ENCODE data around the gene MOV10.

GRCh38 chr1:112672009-112672408 is 2.5 kb upstream of the MOV10 start:
- TF ChIP-seq, protein P1, sequence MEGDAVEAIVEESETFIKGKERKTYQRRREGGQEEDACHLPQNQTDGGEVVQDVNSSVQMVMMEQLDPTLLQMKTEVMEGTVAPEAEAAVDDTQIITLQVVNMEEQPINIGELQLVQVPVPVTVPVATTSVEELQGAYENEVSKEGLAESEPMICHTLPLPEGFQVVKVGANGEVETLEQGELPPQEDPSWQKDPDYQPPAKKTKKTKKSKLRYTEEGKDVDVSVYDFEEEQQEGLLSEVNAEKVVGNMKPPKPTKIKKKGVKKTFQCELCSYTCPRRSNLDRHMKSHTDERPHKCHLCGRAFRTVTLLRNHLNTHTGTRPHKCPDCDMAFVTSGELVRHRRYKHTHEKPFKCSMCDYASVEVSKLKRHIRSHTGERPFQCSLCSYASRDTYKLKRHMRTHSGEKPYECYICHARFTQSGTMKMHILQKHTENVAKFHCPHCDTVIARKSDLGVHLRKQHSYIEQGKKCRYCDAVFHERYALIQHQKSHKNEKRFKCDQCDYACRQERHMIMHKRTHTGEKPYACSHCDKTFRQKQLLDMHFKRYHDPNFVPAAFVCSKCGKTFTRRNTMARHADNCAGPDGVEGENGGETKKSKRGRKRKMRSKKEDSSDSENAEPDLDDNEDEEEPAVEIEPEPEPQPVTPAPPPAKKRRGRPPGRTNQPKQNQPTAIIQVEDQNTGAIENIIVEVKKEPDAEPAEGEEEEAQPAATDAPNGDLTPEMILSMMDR (IDR thresholded peaks at IDR 0.05): no peak
- TF ChIP-seq POLR2A (IDR thresholded peaks at IDR 0.05): no peak
